PFSK-1 (cell line): ENCODE data around the gene GPR37L1.

ENCODE experiments used
- FOXP2 ChIP-seq: optimal IDR thresholded peaks from 2 replicates; pipeline ENCODE3; 2011; ENCODE audit warnings: borderline replicate concordance, control low read depth, inconsistent platforms; ENCODE audit not compliant: insufficient read depth; ENCODE audit errors: extremely low read length, extremely low read depth
- POLR2AphosphoS5 ChIP-seq: IDR thresholded peaks from 2 replicates; pipeline ENCODE4 v1.6.1; 2012; ENCODE audit warnings: low read depth, mild to moderate bottlenecking, control low read depth, low read length, moderate library complexity
- SIN3A ChIP-seq: IDR thresholded peaks from 2 replicates; pipeline ENCODE4 v1.6.1; 2012; ENCODE audit warnings: mild to moderate bottlenecking, low read length, moderate library complexity, borderline replicate concordance; ENCODE audit not compliant: insufficient read depth
- TAF1 ChIP-seq: IDR thresholded peaks from 2 replicates; pipeline ENCODE4 v1.6.1; 2012; ENCODE audit warnings: low read length, control low read depth, borderline replicate concordance; ENCODE audit not compliant: insufficient read depth
- TF ChIP-seq, protein P1 (sequence below), 2 experiments: IDR thresholded peaks; 2 replicates each; pipeline versions ENCODE4 v1.6.1 to v1.8.0; 2011 to 2012; ENCODE audit warnings: low read depth in 2 of 2, low read length in 2 of 2, control low read depth in 1 of 2, inconsistent platforms in 1 of 2, mild to moderate bottlenecking in 1 of 2, moderate library complexity in 1 of 2; ENCODE audit not compliant: insufficient read depth in 1 of 2

GPR37L1 gene

DNA sequence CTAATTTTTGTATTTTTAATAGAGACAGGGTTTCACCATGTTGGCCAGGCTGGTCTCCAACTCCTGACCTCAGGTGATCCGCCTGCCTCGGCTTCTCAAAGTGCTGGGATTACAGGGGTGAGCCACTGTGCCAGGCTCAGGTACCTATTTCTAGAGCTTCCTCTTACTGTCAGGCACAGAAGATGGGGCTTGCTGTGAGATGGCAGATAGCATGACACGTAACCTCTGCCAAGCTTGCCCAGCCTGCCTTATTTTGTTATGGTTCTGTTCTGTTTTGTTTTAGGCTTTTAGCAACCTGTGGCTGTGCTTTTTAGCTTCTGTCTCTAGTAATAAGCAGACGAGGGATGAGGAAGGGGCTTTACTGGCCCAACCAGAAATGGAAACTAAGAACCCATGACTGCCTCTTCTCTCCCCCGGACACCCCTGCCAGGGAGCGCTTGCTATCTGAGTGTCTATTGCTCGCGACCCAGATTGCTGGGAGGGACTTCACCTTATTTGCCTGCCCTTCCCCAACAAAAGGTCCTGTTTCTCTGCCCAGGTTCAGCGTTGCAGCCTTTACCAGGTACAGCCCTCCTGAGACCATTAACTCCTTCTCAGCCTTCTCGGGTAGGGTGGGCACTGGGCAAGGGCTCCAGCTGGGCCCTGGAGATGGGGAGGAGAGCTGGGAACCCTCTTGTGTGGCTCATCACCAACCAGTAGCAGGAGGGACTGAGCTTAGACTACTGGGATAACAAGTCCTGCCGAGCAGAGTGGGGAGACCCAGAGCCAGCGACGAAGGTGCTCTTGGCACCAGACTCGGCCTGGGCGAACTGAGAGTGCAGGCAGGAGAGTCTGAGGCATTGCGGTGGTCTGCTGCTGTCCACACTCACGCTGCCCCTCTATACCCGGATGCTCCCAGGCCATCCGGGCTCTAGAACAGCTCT, 57.4 kb downstream of the GPR37L1 start:
- TF ChIP-seq, protein P1, sequence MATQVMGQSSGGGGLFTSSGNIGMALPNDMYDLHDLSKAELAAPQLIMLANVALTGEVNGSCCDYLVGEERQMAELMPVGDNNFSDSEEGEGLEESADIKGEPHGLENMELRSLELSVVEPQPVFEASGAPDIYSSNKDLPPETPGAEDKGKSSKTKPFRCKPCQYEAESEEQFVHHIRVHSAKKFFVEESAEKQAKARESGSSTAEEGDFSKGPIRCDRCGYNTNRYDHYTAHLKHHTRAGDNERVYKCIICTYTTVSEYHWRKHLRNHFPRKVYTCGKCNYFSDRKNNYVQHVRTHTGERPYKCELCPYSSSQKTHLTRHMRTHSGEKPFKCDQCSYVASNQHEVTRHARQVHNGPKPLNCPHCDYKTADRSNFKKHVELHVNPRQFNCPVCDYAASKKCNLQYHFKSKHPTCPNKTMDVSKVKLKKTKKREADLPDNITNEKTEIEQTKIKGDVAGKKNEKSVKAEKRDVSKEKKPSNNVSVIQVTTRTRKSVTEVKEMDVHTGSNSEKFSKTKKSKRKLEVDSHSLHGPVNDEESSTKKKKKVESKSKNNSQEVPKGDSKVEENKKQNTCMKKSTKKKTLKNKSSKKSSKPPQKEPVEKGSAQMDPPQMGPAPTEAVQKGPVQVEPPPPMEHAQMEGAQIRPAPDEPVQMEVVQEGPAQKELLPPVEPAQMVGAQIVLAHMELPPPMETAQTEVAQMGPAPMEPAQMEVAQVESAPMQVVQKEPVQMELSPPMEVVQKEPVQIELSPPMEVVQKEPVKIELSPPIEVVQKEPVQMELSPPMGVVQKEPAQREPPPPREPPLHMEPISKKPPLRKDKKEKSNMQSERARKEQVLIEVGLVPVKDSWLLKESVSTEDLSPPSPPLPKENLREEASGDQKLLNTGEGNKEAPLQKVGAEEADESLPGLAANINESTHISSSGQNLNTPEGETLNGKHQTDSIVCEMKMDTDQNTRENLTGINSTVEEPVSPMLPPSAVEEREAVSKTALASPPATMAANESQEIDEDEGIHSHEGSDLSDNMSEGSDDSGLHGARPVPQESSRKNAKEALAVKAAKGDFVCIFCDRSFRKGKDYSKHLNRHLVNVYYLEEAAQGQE (IDR thresholded peaks at IDR 0.05; ENCODE audit: insufficient read depth in 1 of 2, low read depth in 2 of 2, low read length in 2 of 2): no peak
- no peak for TF ChIP-seq FOXP2
- no peak for TF ChIP-seq SIN3A
- TF ChIP-seq POLR2AphosphoS5: no peak
- TF ChIP-seq TAF1: no peak

DNA sequence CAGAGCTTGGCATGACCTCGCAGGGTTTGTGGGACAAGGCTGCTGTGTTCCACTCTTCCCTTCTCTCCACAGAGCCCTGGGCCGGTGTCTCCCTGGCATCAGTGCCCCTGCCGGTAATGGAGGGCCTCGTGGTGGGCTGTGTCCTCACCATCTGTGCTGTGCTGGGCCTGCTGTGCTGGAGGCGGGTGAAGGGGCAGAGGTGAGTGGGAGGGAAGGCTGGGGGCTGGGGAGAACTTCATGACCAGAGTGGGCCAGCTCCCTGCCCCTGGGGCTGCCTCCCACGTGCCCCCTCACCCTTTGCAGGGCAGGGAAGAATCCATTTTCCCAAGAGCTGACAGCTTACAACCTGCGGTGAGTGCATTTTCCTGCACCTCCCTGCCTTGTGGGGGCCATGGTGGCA, 58.9 kb downstream of the GPR37L1 start:
- no peak for TF ChIP-seq POLR2AphosphoS5
- TF ChIP-seq TAF1: no peak
- TF ChIP-seq, protein P1 (IDR thresholded peaks at IDR 0.05; ENCODE audit: insufficient read depth in 1 of 2, low read depth in 2 of 2, low read length in 2 of 2): no peak
- no peak for TF ChIP-seq FOXP2
- no peak for TF ChIP-seq SIN3A

GRCh38 chr1:202182040-202182877, 59.5 kb downstream of the GPR37L1 start:
- TF ChIP-seq, protein P1 (IDR thresholded peaks at IDR 0.05; ENCODE audit: insufficient read depth in 1 of 2, low read depth in 2 of 2, low read length in 2 of 2): no peak
- no peak for TF ChIP-seq POLR2AphosphoS5
- TF ChIP-seq SIN3A: no peak
- no peak for TF ChIP-seq TAF1
- no peak for TF ChIP-seq FOXP2
